Activated T-helper 17 cell treated with anti-CD3 and anti-CD28 coated beads, Interleukin-2, amount 50 U/mL, for 72 hours (primary cell): Measurements from ENCODE around the gene CTPS1. TPM values are rescaled to one million over a fixed set of nuclear protein-coding genes. Genes with fewer than 3 reads are reported as not detected.

Experiments used
- ATAC-seq: fragments of 150-1000 bp; cut with Tn5 transposase; replicated peaks from 2 replicates; pipeline ENCODE4 v1.10.0; 2021; ENCODE audit warnings: mild to moderate bottlenecking, moderate library complexity
- H3K27ac Mint-ChIP-seq: one replicate; pipeline ENCODE4 v1.8.0; 2022; ENCODE audit warnings: mixed read lengths
- H3K27me3 Mint-ChIP-seq: one replicate; pipeline ENCODE4 v1.8.0; 2022; ENCODE audit warnings: mixed read lengths
- H3K36me3 Mint-ChIP-seq: one replicate; pipeline ENCODE4 v1.8.0; 2022; ENCODE audit warnings: low read depth, mild to moderate bottlenecking, mixed read lengths
- H3K4me1 Mint-ChIP-seq: one replicate; pipeline ENCODE4 v1.8.0; 2022; ENCODE audit warnings: mixed read lengths
- H3K4me3 Mint-ChIP-seq: one replicate; pipeline ENCODE4 v1.8.0; 2022; ENCODE audit warnings: mild to moderate bottlenecking, mixed read lengths
- H3K9me3 Mint-ChIP-seq: one replicate; pipeline ENCODE4 v1.8.0; 2022; ENCODE audit warnings: mixed read lengths
- total RNA-seq, 2 donors: library from RNA; stranded (reverse); gene quantifications; one replicate each; pipeline ENCODE4 v1.2.3, GENCODE V29; 2022

CTPS1 gene
- total RNA-seq, 2 donors from 2014 or later: 46.3 to 102 TPM

DNA sequence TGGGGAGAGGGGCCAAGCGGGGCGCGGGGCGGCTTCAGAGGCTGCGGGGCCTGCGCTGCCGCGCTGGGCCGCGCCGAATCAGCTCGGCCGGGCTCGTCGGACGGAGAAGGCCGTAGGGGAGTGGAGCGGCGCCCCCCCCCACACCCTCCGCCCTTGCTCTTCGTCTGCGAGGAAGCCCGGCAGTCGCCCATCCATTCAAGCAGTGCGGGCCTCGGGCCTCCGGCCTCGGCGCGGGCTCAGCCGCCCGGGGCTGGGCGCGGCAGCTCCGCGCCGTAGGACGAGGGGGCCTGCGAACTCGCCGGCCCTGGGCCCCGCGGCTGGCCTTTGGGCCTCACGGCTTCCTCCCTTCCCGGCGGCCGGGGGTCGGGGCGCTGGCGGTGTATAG, 564 bp downstream of the CTPS1 start:
- Mint-ChIP-seq H3K27ac (peak overlapping the region; percentile 88), H3K4me1 (peaks cover 30% of the 10 kb centered on the region)

DNA sequence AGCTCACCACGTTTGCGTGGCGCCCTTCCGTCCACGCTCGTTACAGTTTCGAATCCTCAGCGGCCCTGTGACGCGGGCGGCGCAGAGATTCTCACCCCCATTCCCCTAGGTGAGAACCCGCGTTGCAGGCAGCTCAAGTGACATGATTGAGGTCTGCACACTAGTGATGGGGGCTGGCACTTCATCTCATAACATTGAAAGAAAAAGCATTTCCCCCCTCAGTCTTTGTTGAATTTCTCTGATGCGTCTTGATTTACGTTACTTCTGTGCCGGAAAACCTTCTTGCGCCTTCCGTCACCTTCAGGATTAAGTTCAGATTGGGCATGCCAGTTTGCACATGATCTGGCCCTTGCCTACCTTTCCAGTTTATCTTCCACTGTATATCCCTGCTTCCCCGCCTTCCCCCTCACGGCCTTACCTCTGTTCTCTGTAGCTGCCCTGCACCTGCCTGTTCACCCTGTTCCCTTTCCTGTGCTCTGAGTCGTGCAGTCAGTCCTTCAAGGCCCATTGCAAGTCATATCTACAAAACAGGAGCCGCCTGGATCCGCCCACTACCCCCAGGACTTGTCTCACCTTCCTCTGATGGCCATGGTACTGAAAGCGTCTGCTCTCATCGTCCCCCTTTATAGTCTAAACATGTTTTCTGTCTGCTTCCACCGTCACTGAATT, 1.1 kb downstream of the CTPS1 start:
- Mint-ChIP-seq H3K27me3 (no peaks in the 10 kb centered on the region), H3K9me3 (no peaks in the 10 kb centered on the region), H3K4me1 (peaks cover 30% of the 10 kb centered on the region), H3K4me3 (peak overlapping the region; percentile 84), H3K36me3 (peaks cover 53% of the 10 kb centered on the region), H3K27ac (peak overlapping the region; percentile 88)
- ATAC-seq: peak; percentile 11

More for the DNA sequence above, 564 bp downstream of the CTPS1 start:
- Mint-ChIP-seq H3K4me3 (peak overlapping the region; percentile 84), H3K27me3 (no peaks in the 10 kb centered on the region), H3K36me3 (peaks cover 48% of the 10 kb centered on the region), H3K9me3 (no peaks in the 10 kb centered on the region)
- ATAC-seq: peak; percentile 11

- Mint-ChIP-seq H3K27ac (peak overlapping the region; percentile 89), H3K4me1 (peaks cover 33% of the 10 kb centered on the region), H3K36me3 (peaks cover 66% of the 10 kb centered on the region), H3K27me3 (no peaks in the 10 kb centered on the region), H3K9me3 (no peaks in the 10 kb centered on the region), H3K4me3 (peak overlapping the region; percentile 84)
- ATAC-seq: no peak
Observed at GRCh38 chr1:40981691-40982448, 2.4 kb downstream of the CTPS1 start.

DNA sequence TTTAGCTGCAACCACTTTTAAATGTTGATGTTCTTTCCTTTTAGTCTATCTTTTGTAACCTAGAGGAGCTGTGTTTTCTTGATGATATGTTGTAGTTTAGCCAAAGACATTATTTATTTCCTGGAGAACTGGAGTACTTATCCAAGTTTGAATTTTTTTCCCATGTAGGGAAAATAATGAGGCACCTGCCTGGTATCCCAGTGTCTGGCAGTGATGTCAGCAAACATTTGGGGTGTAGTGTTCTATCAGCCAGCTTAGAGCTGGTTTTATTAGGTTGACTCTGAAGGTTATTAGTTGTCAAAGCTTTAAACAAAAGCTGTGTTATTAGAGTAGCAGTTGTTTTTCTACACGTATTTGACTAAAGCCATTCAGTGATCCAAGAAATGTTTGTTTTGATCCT, 3.2 kb downstream of the CTPS1 start:
- no peaks in the 10 kb centered on the region for H3K27me3 Mint-ChIP-seq
- H3K4me1 Mint-ChIP-seq: peaks cover 33% of the 10 kb centered on the region
- no peak for ATAC-seq
- H3K4me3 Mint-ChIP-seq: peak overlapping the region; percentile 84
- peak overlapping the region; percentile 89 for H3K27ac Mint-ChIP-seq
- peaks cover 74% of the 10 kb centered on the region for H3K36me3 Mint-ChIP-seq
- no peaks in the 10 kb centered on the region for H3K9me3 Mint-ChIP-seq

DNA sequence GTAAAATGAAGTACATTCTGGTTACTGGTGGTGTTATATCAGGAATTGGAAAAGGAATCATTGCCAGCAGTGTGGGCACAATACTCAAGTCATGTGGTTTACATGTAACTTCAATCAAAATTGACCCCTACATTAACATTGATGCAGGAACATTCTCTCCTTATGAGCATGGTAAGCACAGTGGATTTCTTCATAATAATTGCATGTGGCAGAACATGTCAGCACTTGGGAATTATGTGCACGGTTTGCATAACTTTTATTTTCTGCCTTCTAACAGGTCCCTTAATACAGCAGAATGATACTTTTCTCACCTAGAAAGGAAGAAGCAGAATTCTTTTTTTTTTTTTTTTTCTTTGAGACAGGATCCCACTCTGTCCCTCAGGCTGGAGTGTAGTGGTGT, 3.8 kb downstream of the CTPS1 start:
- peak overlapping the region; percentile 84 for H3K4me3 Mint-ChIP-seq
- H3K27me3 Mint-ChIP-seq: no peaks in the 10 kb centered on the region
- H3K27ac Mint-ChIP-seq: peak overlapping the region; percentile 89
- no peak for ATAC-seq
- H3K9me3 Mint-ChIP-seq: no peaks in the 10 kb centered on the region
- peaks cover 80% of the 10 kb centered on the region for H3K36me3 Mint-ChIP-seq
- H3K4me1 Mint-ChIP-seq: peaks cover 33% of the 10 kb centered on the region

DNA sequence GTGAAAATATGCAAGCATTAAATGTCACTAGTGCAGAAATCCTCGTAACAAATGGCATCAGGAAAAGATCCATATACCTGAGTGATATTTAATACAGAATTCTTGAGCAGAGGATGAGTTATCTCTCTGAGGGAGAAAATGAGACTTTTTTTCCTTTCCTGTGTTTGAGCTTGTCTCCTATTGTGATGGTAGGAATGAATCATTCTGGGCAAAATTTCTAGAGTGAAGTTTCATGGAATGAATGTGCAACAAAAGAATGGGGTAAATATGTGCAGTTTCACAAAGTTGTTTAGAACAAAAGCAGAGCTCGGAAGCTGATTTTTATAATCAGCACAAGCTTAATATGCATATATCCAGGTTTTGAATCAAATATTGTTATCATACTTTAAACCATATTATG, 4.6 kb downstream of the CTPS1 start:
- Mint-ChIP-seq H3K4me3 (peak overlapping the region; percentile 84), H3K27me3 (no peaks in the 10 kb centered on the region), H3K36me3 (peaks cover 88% of the 10 kb centered on the region), H3K27ac (peak overlapping the region; percentile 89), H3K4me1 (peaks cover 33% of the 10 kb centered on the region), H3K9me3 (no peaks in the 10 kb centered on the region)
- peak; percentile 25 for ATAC-seq

- peak overlapping the region; percentile 84 for H3K4me3 Mint-ChIP-seq
- ATAC-seq: no peak
- peak overlapping the region; percentile 89 for H3K27ac Mint-ChIP-seq
- no peaks in the 10 kb centered on the region for H3K9me3 Mint-ChIP-seq
- H3K4me1 Mint-ChIP-seq: peaks cover 33% of the 10 kb centered on the region
- peaks cover 92% of the 10 kb centered on the region for H3K36me3 Mint-ChIP-seq
- no peaks in the 10 kb centered on the region for H3K27me3 Mint-ChIP-seq
Observed at GRCh38 chr1:40984531-40984930, 5.0 kb downstream of the CTPS1 start.

- H3K27me3 Mint-ChIP-seq: no peaks in the 10 kb centered on the region
- no peaks in the 10 kb centered on the region for H3K9me3 Mint-ChIP-seq
- no peak for ATAC-seq
- H3K4me3 Mint-ChIP-seq: peak overlapping the region; percentile 84
- peaks cover 33% of the 10 kb centered on the region for H3K4me1 Mint-ChIP-seq
- H3K36me3 Mint-ChIP-seq: peaks cover 99% of the 10 kb centered on the region
- H3K27ac Mint-ChIP-seq: peak overlapping the region; percentile 89
Observed at GRCh38 chr1:40985161-40985560, 5.7 kb downstream of the CTPS1 start.

DNA sequence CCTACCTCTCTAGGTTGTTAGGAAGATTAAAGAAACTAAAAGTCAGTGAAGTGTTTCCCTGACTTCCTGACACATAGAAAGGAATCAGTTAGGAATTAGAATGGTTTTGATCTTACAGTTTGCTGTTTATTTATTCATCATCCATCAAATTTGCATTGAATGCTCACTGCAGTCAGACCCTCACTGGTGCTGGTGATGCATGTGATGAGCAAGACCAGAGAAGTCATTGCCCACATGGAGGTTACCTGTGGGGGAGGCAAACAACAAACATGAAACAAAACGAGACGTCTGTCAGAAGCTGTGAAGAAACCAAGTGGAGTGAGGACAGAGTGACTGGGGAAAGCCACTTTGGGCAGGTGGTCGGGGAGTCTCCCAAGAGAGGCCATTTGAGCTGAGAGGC, 6.4 kb downstream of the CTPS1 start:
- Mint-ChIP-seq H3K27ac (peak overlapping the region; percentile 89), H3K27me3 (no peaks in the 10 kb centered on the region)
- ATAC-seq: peak; percentile 75

DNA sequence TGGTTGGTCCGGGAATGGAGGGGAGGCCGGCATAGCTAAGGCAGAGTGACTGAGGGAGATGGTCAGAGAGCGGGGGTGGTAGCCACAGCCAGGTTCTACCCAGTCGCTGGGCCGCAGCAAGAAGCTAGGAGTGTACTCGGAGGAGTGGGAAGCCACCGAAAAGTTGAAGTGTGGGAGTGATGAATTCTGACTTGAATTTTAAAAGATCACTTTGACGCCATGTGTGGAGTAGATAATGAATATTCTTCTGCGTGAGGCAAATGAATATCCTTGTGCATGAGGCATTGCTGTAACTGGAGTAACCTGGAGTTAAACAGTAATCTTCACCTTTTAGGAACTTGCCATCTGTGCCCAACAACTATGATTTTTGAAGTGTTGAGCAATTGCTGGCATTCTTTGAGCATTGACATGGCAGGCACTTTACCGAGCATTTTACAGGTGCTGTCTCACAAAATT, 6.9 kb downstream of the CTPS1 start:
- no peak for ATAC-seq
- H3K27me3 Mint-ChIP-seq: no peaks in the 10 kb centered on the region
- H3K9me3 Mint-ChIP-seq: no peaks in the 10 kb centered on the region
- H3K36me3 Mint-ChIP-seq: peaks cover 99% of the 10 kb centered on the region
- peaks cover 31% of the 10 kb centered on the region for H3K4me1 Mint-ChIP-seq
- H3K4me3 Mint-ChIP-seq: peak overlapping the region; percentile 84
- H3K27ac Mint-ChIP-seq: peak overlapping the region; percentile 89

More for the DNA sequence above, 6.4 kb downstream of the CTPS1 start:
- peaks cover 99% of the 10 kb centered on the region for H3K36me3 Mint-ChIP-seq
- H3K4me3 Mint-ChIP-seq: peak overlapping the region; percentile 84
- H3K4me1 Mint-ChIP-seq: peaks cover 36% of the 10 kb centered on the region
- H3K9me3 Mint-ChIP-seq: no peaks in the 10 kb centered on the region

GRCh38 chr1:40986956-40987355, 7.5 kb downstream of the CTPS1 start:
- H3K4me3 Mint-ChIP-seq: no peak overlapping the region
- no peaks in the 10 kb centered on the region for H3K27me3 Mint-ChIP-seq
- no peak for ATAC-seq
- H3K27ac Mint-ChIP-seq: no peak overlapping the region
- peaks cover 100% of the 10 kb centered on the region for H3K36me3 Mint-ChIP-seq
- peaks cover 29% of the 10 kb centered on the region for H3K4me1 Mint-ChIP-seq
- no peaks in the 10 kb centered on the region for H3K9me3 Mint-ChIP-seq

- no peak for ATAC-seq
- Mint-ChIP-seq H3K9me3 (no peaks in the 10 kb centered on the region), H3K36me3 (peaks cover 100% of the 10 kb centered on the region), H3K4me3 (no peak overlapping the region), H3K27ac (no peak overlapping the region), H3K27me3 (no peaks in the 10 kb centered on the region), H3K4me1 (peaks cover 26% of the 10 kb centered on the region)
Observed at GRCh38 chr1:40987439-40988276, 8.2 kb downstream of the CTPS1 start.

DNA sequence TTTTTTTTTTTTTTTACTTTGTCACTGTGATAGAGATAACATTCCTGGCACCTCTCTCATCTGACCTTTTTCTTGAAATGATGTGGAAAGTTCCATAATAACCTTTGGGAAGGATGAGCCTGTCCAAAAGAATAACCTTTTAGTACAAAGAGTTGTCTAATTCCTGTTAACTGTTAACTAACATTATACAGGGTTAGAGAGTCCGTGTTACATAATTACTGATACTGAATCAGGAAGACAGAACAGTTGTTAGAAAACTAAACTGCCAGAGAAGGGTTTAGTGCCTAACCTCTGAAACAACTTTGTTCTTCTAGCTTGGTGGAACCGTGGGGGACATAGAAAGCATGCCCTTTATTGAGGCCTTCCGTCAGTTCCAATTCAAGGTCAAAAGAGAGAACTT, 8.8 kb downstream of the CTPS1 start:
- Mint-ChIP-seq H3K4me3 (no peak overlapping the region), H3K27me3 (no peaks in the 10 kb centered on the region), H3K27ac (peak overlapping the region; percentile 49), H3K4me1 (peaks cover 23% of the 10 kb centered on the region), H3K36me3 (peaks cover 100% of the 10 kb centered on the region), H3K9me3 (no peaks in the 10 kb centered on the region)
- no peak for ATAC-seq

DNA sequence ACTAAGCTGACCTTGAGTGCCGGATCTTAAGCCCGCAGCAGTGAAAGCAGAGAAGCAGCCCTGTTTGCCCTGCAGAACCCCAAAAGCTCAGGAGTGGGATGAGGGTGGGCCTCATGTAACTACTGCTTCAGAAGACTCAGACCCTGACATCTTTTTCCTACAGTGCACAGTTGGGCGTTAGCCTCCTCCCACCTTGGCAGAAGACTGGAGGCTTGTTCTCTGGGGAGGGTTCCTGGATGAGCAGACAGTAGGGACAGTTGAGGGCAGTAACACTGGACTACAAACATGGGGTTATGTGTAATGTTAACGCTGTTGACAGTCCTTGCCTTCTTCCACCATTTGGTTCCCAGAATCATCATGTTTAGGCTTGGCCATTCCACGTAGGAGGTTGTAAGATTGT, 9.6 kb downstream of the CTPS1 start:
- no peak for ATAC-seq

More for the DNA sequence above, 9.6 kb downstream of the CTPS1 start:
- H3K4me1 Mint-ChIP-seq: peaks cover 16% of the 10 kb centered on the region
- peak overlapping the region; percentile 49 for H3K27ac Mint-ChIP-seq
- no peaks in the 10 kb centered on the region for H3K9me3 Mint-ChIP-seq
- H3K27me3 Mint-ChIP-seq: no peaks in the 10 kb centered on the region
- no peak overlapping the region for H3K4me3 Mint-ChIP-seq
- peaks cover 100% of the 10 kb centered on the region for H3K36me3 Mint-ChIP-seq
